HepG2 (cell line): ENCODE measurements around the gene KLHL36. TPM values are rescaled to one million over a fixed set of nuclear protein-coding genes. Genes with fewer than 3 reads are reported as not detected.

Source experiments
- AKNA ChIP-seq: sonication (generic); formaldehyde crosslinking; IDR thresholded peaks from 2 replicates; pipeline ENCODE4 v1.4.0; 2020; ENCODE audit warnings: missing genetic modification reagents, borderline replicate concordance
- CREB1 ChIP-seq, 2 experiments: fragments of 450-650 bp in 1 of 2; IDR thresholded peaks; 2 replicates each; pipeline ENCODE4 v1.6.1; 2016 to 2017; ENCODE audit warnings: control low read depth in 1 of 2, mild to moderate bottlenecking in 1 of 2, missing compliant biosample characterization in 1 of 2, missing genetic modification characterization in 1 of 2
- CREB3 ChIP-seq: sonication (generic); formaldehyde crosslinking; IDR thresholded peaks from 2 replicates; pipeline ENCODE4 v1.5.0; 2020; ENCODE audit warnings: missing genetic modification reagents
- FOXC1 ChIP-seq: sonication (generic); formaldehyde crosslinking; IDR thresholded peaks from 2 replicates; pipeline ENCODE4 v1.8.0; 2022; ENCODE audit warnings: mild to moderate bottlenecking, missing genetic modification reagents, borderline replicate concordance
- HNRNPLL ChIP-seq: fragments of 200-400 bp; formaldehyde crosslinking; IDR thresholded peaks from 2 replicates; pipeline ENCODE4 v1.6.1; 2017; ENCODE audit warnings: mild to moderate bottlenecking, low read depth, low read length; ENCODE audit not compliant: poor library complexity, severe bottlenecking
- IRF1 ChIP-seq: sonication (generic); formaldehyde crosslinking; IDR thresholded peaks from 2 replicates; pipeline ENCODE4 v1.4.0; 2020; ENCODE audit warnings: low read depth, mild to moderate bottlenecking, missing genetic modification reagents
- ISL2 ChIP-seq: sonication (generic); formaldehyde crosslinking; IDR thresholded peaks from 2 replicates; pipeline ENCODE4 v1.5.0; 2020; ENCODE audit warnings: missing genetic modification reagents
- MED1 ChIP-seq: sonication (generic); formaldehyde crosslinking; IDR thresholded peaks from 2 replicates; pipeline ENCODE4 v1.4.0; 2020; ENCODE audit warnings: missing genetic modification reagents
- NFAT5 ChIP-seq: sonication (generic); formaldehyde crosslinking; IDR thresholded peaks from 2 replicates; pipeline ENCODE4 v1.4.0; 2020; ENCODE audit warnings: missing genetic modification reagents
- ZNF264 ChIP-seq: sonication (generic); formaldehyde crosslinking; IDR thresholded peaks from 2 replicates; pipeline ENCODE4 v1.4.0; 2020; ENCODE audit warnings: missing genetic modification reagents
- polyA plus RNA-seq, 8 experiments: library from polyadenylated mRNA; depleted of rRNA in 3 of 8; stranded (reverse) in 7 of 8; unstranded in 1 of 8; fragments of >200 nt; fragmentation: Illumina TruSeq in 4 of 8; extraction: Trizol in 4 of 8; gene quantifications; 2 replicates each; pipeline versions ENCODE4 v1.2.1 to v1.2.3, GENCODE V29; 2011 to 2016; ENCODE audit warnings: low read depth in 4 of 8, missing spikeins in 1 of 8, mixed read lengths in 1 of 8; ENCODE audit not compliant: insufficient read depth in 1 of 8
- total RNA-seq, 5 experiments: library from RNA; depleted of rRNA; stranded (reverse); fragments of >200 nt; fragmentation: Illumina TruSeq; extraction: Trizol; gene quantifications; 2 replicates each; pipeline ENCODE4 v1.2.3, GENCODE V29; 2016; ENCODE audit warnings: low read depth in 1 of 5

Gene KLHL36
- total and polyA plus RNA-seq, 2 of the 13 experiments (the other 11 are each of a cell fraction or from before 2014, with no cell fraction given): 24.3 to 26.0 TPM

DNA sequence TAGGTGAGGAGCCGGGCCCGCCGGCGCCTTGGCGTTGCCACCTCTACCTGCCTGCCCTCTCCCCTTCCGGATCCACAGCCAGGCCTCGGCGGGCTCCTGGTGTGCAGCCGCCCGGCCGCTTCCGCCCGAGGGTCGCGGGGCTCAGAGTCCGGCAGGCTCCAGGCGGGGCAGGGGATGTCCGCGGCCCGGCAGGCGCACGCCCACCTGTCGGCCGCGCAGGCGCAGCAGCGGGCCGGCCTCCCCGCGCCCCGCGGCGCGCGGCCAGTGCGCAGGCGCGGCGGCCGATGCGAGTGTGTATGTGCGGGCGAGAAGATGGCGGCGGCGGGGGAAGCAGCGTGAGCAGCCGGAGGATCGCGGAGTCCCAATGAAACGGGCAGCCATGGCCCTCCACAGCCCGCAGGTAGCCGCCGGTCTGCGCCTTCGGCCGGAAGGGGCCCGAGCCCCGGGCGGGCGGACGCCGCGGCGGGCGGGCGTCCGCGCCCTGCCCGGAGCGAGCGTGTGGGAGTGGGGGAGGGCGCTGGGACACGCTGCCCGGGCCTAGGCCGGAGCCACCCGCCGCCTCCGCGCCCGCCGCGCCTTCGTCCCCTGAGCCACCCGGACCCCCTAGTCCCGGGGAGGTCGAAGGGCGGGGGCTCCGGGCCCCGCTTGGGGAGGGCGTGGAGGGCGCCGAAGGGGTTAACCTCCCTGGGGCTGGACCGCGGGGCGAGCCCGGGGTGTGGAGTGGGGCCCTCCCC, 51.6 kb downstream of the KLHL36 start, which contains the start of gene USP10 (continued):
- TF ChIP-seq CREB1 (IDR thresholded peaks at IDR 0.05) (no peak), CREB1 (CRISPR knock-in tag; IDR thresholded peaks at IDR 0.05) (no peak), FOXC1 (CRISPR knock-in tag) (peak; percentile 87; the same call in 1 of the 2 replicates), ISL2 (CRISPR knock-in tag) (peak; percentile 75), IRF1 (CRISPR knock-in tag) (no peak), HNRNPLL (peak; percentile 17), NFAT5 (CRISPR knock-in tag) (no peak; the same call in 1 of the 2 replicates), CREB3 (CRISPR knock-in tag) (no peak), AKNA (CRISPR knock-in tag) (no peak), ZNF264 (CRISPR knock-in tag) (peak; percentile 21; the same call in 1 of the 2 replicates), MED1 (CRISPR knock-in tag) (peak; percentile 85)
